Loucy (cell line): ENCODE measurements around the gene TBC1D1.

Source experiments
- CTCF ChIP-seq: fragments of 200-600 bp; sonication (generic); conservative IDR thresholded peaks from 2 replicates; pipeline ENCODE4 v1.5.1; 2014; ENCODE audit warnings: mild to moderate bottlenecking, antibody characterized with exemption, low read length
- EZH2phosphoT487 ChIP-seq: fragments of 200-600 bp; IDR thresholded peaks from 2 replicates; pipeline ENCODE4 v1.6.1; 2018; ENCODE audit warnings: antibody characterized with exemption, mild to moderate bottlenecking, moderate library complexity, borderline replicate concordance

- no peak for TF ChIP-seq CTCF
- no peak for TF ChIP-seq EZH2phosphoT487
Measured at GRCh38 chr4:38099020-38099600, 208.2 kb downstream of the TBC1D1 start.
